Ishikawa (cell line): ENCODE results near the gene SCN2B.

Experiments used
- FOXM1 ChIP-seq: IDR thresholded peaks from 2 replicates; pipeline ENCODE4 v1.6.1; 2012; ENCODE audit warnings: low read depth, borderline replicate concordance
- MAX ChIP-seq: IDR thresholded peaks from 2 replicates; pipeline ENCODE4 v1.6.1; 2012
- RAD21 ChIP-seq: IDR thresholded peaks from 2 replicates; pipeline ENCODE4 v1.6.1; 2012; ENCODE audit warnings: low read depth

- TF ChIP-seq FOXM1: no peak
- no peak for TF ChIP-seq MAX
- no peak for TF ChIP-seq RAD21
Measured at GRCh38 chr11:118120793-118121192, 55.6 kb downstream of the SCN2B start.
